Measurements from ENCODE around the gene CROT. TPM values are rescaled to one million over a fixed set of nuclear protein-coding genes. Genes with fewer than 3 reads are reported as not detected.

CROT gene
- total RNA-seq: 10 to 100 TPM; 12.0 to 20.7 (median 12.7) TPM

- ATAC-seq: peak; percentile 99
- Histone ChIP-seq H3K4me1 (peaks cover 0 to 48% (median 4%) of the 10 kb centered on the region in 3 donors), H3K27me3 (no peaks in the 10 kb centered on the region), H3K9me3 (no peaks in the 10 kb centered on the region), H3K36me3 (peaks cover 0 to 31% of the 10 kb centered on the region in 2 donors), H3K27ac (peak within 1 kb of the TSS; percentile 70 to 90 (median 88)), H3K4me3 (peak within 1 kb of the TSS; percentile 68 to 70)
- TF ChIP-seq POLR2A (IDR thresholded peaks at IDR 0.05) (peak; percentile 43 to 45), CTCF (IDR thresholded peaks at IDR 0.05) (peak in 1 of 4 experiments; percentile 15), POLR2AphosphoS5 (IDR thresholded peaks at IDR 0.05) (peak; percentile 69), EP300 (IDR thresholded peaks at IDR 0.05) (no peak)
- WGBS, 2 donors (ENCODE audit: low coverage in 1 of 2): 0% methylated on average over 6 of the region's 53 CpGs; no CpG with 5 or more reads in 1 of the 2 donors
Measured at GRCh38 chr7:87345166-87345927, at the start of gene CROT. TSS of gene CROT (plus strand) at chr7:87345664. CDS start at chr7:87349069, 3,405 bp downstream.

GRCh38 chr7:87300756-87301155 lies 44.7 kb upstream of the CROT start:
- Histone ChIP-seq H3K36me3 (no peaks in the 10 kb centered on the region), H3K9me3 (peaks cover 0 to 17% (median 0%) of the 10 kb centered on the region in 3 donors), H3K4me3 (no peak overlapping the region), H3K27me3 (peaks cover 9% of the 10 kb centered on the region), H3K4me1 (no peaks in the 10 kb centered on the region), H3K27ac (no peak overlapping the region)
- ATAC-seq: no peak
- TF ChIP-seq POLR2A (IDR thresholded peaks at IDR 0.05): no peak
- no peak for TF ChIP-seq POLR2AphosphoS5 (IDR thresholded peaks at IDR 0.05)
- no peak for TF ChIP-seq CTCF (IDR thresholded peaks at IDR 0.05)
- TF ChIP-seq EP300 (IDR thresholded peaks at IDR 0.05): no peak

DNA sequence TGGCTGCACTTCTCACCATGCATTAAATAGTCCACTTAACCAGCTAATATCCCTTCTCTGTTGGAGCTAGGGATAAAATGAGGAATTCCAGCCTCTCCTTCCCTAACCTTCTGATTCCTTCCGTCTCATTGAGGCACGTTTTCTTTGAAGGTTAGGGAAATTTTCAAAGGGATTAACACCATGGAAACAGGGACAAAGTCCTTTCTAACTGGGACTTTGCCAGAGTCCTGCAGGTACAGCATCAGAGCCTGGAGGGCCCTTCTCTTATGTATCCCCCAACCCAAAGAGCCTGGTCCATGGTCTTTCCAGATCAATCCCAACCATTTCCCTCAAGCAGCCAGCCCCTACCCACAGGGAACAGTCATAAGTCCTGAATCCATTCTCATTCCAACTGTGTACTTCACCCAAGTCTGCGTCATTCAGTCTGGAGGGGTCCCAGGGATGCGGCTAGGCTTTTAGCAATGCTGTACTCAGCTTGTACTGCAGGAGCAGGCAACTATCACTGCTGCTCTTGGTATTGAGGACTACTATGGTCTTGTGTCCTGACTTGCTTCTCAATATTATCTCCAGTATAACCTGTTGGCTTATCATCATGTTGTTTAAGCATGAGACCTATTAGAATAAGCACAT lies 34.6 kb upstream of the CROT start:
- 71 to 84% methylated on average over 3 to 4 of the region's 4 CpGs for WGBS, 2 donors (ENCODE audit: low coverage in 1 of 2)
- no peaks in the 10 kb centered on the region for H3K4me1 ChIP-seq
- ATAC-seq: no peak
- H3K27ac ChIP-seq: no peak overlapping the region
- peaks cover 11% of the 10 kb centered on the region for H3K27me3 ChIP-seq
- H3K4me3 ChIP-seq: no peak overlapping the region
- TF ChIP-seq POLR2AphosphoS5 (IDR thresholded peaks at IDR 0.05) (no peak), EP300 (IDR thresholded peaks at IDR 0.05) (no peak), CTCF (IDR thresholded peaks at IDR 0.05) (no peak), POLR2A (IDR thresholded peaks at IDR 0.05) (no peak)
- H3K36me3 ChIP-seq: no peaks in the 10 kb centered on the region
- no peaks in the 10 kb centered on the region for H3K9me3 ChIP-seq

DNA sequence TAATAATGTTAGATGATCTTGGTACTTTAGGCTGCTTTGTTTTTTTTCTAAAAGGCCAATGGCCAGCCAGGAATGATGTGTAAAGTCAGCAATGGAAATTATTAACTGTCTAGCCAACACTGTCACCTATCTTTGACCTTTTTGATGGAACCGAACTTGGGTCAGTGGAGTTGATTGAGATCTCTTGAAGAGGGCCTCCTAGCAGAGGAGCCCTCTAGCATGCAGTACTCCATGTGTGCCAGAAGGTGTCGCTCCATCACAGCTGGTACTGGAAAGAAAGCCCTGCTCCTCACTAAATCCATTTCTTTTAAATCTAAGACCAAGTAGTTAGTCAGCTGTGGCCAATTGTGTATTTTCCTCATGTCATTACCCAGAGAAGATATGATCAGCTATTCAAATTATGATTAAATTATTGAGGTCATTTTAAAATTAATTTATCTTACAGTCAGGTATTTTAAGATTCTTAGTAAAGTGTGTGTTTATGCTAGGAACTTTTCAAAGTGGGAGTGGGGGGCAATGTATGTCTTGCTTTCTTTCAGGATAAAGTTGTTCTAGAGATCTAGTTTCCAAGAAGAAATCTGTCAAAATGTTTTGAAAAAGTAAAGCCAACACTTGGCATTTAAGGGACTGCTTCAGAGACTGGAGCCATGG lies 33.1 kb upstream of the CROT start:
- no peaks in the 10 kb centered on the region for H3K9me3 ChIP-seq
- H3K27ac ChIP-seq: no peak overlapping the region
- peak; percentile 69 for ATAC-seq
- peaks cover 11% of the 10 kb centered on the region for H3K27me3 ChIP-seq
- 19 to 33% methylated on average over 2 of the region's 2 CpGs for WGBS, 2 donors (ENCODE audit: low coverage in 1 of 2)
- TF ChIP-seq POLR2AphosphoS5 (IDR thresholded peaks at IDR 0.05): no peak
- no peak for TF ChIP-seq EP300 (IDR thresholded peaks at IDR 0.05)
- peak; percentile 84 to 99 (median 93) for TF ChIP-seq CTCF (IDR thresholded peaks at IDR 0.05)
- no peak for TF ChIP-seq POLR2A (IDR thresholded peaks at IDR 0.05)
- peaks cover 0 to 8% (median 0%) of the 10 kb centered on the region in 3 donors for H3K4me1 ChIP-seq
- no peak overlapping the region for H3K4me3 ChIP-seq
- no peaks in the 10 kb centered on the region for H3K36me3 ChIP-seq

All from gastroesophageal sphincter (tissue), 4 donors.